GM23338 (cell line): ENCODE results near the gene PPP2R2B. TPM values are rescaled to one million over a fixed set of nuclear protein-coding genes. Genes with fewer than 3 reads are reported as not detected.

Source experiments
- ATAC-seq: fragments of 200-7000 bp; cut with Tn5 transposase; 3 replicates; pipeline ENCODE4 v1.9.1; 2020
- DNase-seq: peaks from one replicate; pipeline ENCODE4 v3.0.0-alpha.2; 2015; ENCODE audit warnings: low spot score
- H2AFZ ChIP-seq: fragments of 200-600 bp; sonication (generic); 2 replicates; pipeline ENCODE4 v1.8.0; 2016; ENCODE audit warnings: antibody characterized with exemption, mild to moderate bottlenecking, moderate library complexity
- H3F3A ChIP-seq: fragments of 200-600 bp; sonication (generic); replicated peaks from 2 replicates; pipeline ENCODE4 v1.8.0; 2017; ENCODE audit warnings: antibody characterized with exemption, mixed run types, low read depth
- H3K27ac ChIP-seq: fragments of 200-600 bp; sonication (generic); 2 replicates; pipeline ENCODE4 v1.6.1; 2016; ENCODE audit warnings: low read depth
- H3K27me3 ChIP-seq: fragments of 200-600 bp; sonication (generic); 2 replicates; pipeline ENCODE4 v1.8.0; 2016; ENCODE audit warnings: mild to moderate bottlenecking, mixed run types, moderate library complexity; ENCODE audit not compliant: insufficient read depth
- H3K36me3 ChIP-seq: fragments of 200-600 bp; sonication (generic); 2 replicates; pipeline ENCODE4 v1.8.0; 2016; ENCODE audit warnings: mild to moderate bottlenecking; ENCODE audit not compliant: insufficient read depth
- H3K4me1 ChIP-seq: fragments of 200-600 bp; sonication (generic); 2 replicates; pipeline ENCODE4 v1.8.0; 2016; ENCODE audit warnings: mild to moderate bottlenecking, moderate library complexity; ENCODE audit not compliant: insufficient read depth
- H3K4me2 ChIP-seq: fragments of 200-600 bp; sonication (generic); 2 replicates; pipeline ENCODE4 v1.7.1; 2017; ENCODE audit warnings: mixed run types
- H3K4me3 ChIP-seq: fragments of 200-600 bp; sonication (generic); 2 replicates; pipeline ENCODE4 v1.6.1; 2016; ENCODE audit warnings: mixed run types
- H3K79me2 ChIP-seq: fragments of 200-600 bp; sonication (generic); replicated peaks from 2 replicates; pipeline ENCODE4 v1.8.0; 2017; ENCODE audit warnings: mild to moderate bottlenecking; ENCODE audit not compliant: insufficient read depth
- H3K9me2 ChIP-seq: fragments of 200-600 bp; sonication (generic); 2 replicates; pipeline ENCODE4 v1.8.0; 2017; ENCODE audit not compliant: insufficient read depth
- H4K20me1 ChIP-seq: fragments of 200-600 bp; sonication (generic); replicated peaks from 2 replicates; pipeline ENCODE4 v1.8.0; 2017; ENCODE audit warnings: mild to moderate bottlenecking; ENCODE audit not compliant: insufficient read depth
- H3K27ac Mint-ChIP-seq: 2 replicates; pipeline ENCODE4 v1.8.0; 2020; ENCODE audit warnings: inconsistent platforms, mild to moderate bottlenecking, moderate library complexity, mixed read lengths
- H3K27me3 Mint-ChIP-seq: 3 replicates; pipeline ENCODE4 v1.8.0; 2022; ENCODE audit warnings: low read depth, mild to moderate bottlenecking, moderate library complexity, mixed read lengths, inconsistent platforms; ENCODE audit not compliant: insufficient read depth, poor library complexity
- H3K36me3 Mint-ChIP-seq: 3 replicates; pipeline ENCODE4 v1.8.0; 2021; ENCODE audit warnings: low read depth, mild to moderate bottlenecking, inconsistent platforms, moderate library complexity, mixed read lengths
- H3K4me1 Mint-ChIP-seq: 3 replicates; pipeline ENCODE4 v1.8.0; 2020; ENCODE audit warnings: mild to moderate bottlenecking, inconsistent platforms, mixed read lengths
- H3K4me3 Mint-ChIP-seq: 3 replicates; pipeline ENCODE4 v1.8.0; 2021; ENCODE audit warnings: moderate library complexity, mild to moderate bottlenecking, inconsistent platforms, mixed read lengths
- H3K9me3 Mint-ChIP-seq: 3 replicates; pipeline ENCODE4 v1.8.0; 2020; ENCODE audit warnings: moderate library complexity, mild to moderate bottlenecking, inconsistent platforms, mixed read lengths
- CTCF ChIP-seq, 2 experiments: fragments of 200-600 bp in 1 of 2; sonication (generic) in 1 of 2; conservative IDR thresholded peaks; 2 replicates each; pipeline versions ENCODE4 v1.5.1 to v1.6.1; 2016 to 2017; ENCODE audit warnings: antibody characterized with exemption in 2 of 2, low read depth in 2 of 2, mild to moderate bottlenecking in 2 of 2, moderate library complexity in 1 of 2
- ETS1 ChIP-seq: IDR thresholded peaks from 2 replicates; pipeline ENCODE4 v1.6.1; 2016; ENCODE audit warnings: antibody characterized with exemption
- NANOG ChIP-seq: IDR thresholded peaks from 2 replicates; pipeline ENCODE4 v1.6.1; 2016; ENCODE audit warnings: antibody characterized with exemption, borderline replicate concordance
- POLR2AphosphoS5 ChIP-seq: IDR thresholded peaks from 2 replicates; pipeline ENCODE4 v1.6.1; 2016; ENCODE audit warnings: antibody characterized with exemption, low read depth
- STAT1 ChIP-seq: IDR thresholded peaks from one replicate; pipeline ENCODE4 v1.6.1; 2016; ENCODE audit warnings: antibody characterized with exemption; ENCODE audit not compliant: unreplicated experiment
- ZNF114 ChIP-seq: fragments of 250-450 bp; sonication (Bioruptor Pico); IDR thresholded peaks from 2 replicates; pipeline ENCODE4 v1.5.0; 2020; ENCODE audit warnings: mild to moderate bottlenecking, moderate library complexity
- ZNF462 ChIP-seq: fragments of 250-450 bp; sonication (Bioruptor Pico); IDR thresholded peaks from 2 replicates; pipeline ENCODE4 v1.5.0; 2020; ENCODE audit warnings: mild to moderate bottlenecking, moderate library complexity
- polyA plus RNA-seq: library from polyadenylated mRNA; unstranded; fragments of >200 nt; fragmentation: Nextera tagmentation; extraction: Ambion mirVana; gene quantifications from 2 replicates; pipeline ENCODE4 v1.2.1, GENCODE V29; 2016
- total RNA-seq: library from RNA; depleted of rRNA; stranded (reverse); fragments of >200 nt; shearing (Covaris generic); gene quantifications from 2 replicates; pipeline ENCODE4 v1.2.3, GENCODE V29; 2014

PPP2R2B gene
- total and polyA plus RNA-seq, 2 experiments from 2014 or later, result 21.3 to 33.9 TPM

DNA sequence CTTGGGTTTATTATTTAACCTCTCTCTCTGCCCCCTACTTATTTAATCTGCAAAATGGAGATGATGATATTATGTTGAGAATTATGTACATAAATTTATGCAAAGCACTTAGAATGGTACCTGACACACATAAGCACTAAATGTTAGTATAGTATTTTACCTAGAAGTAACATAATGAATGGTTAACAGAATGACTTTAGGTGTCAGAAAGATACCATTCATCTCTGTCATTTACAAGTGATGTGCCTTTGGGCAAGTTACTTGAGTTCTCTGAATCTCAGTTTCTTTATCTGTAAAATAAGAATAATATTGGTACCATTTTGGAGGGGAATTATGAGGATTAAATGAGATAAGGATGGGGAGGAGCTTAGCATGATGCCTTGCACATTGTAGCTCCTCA lies 159.4 kb downstream of the PPP2R2B start (continued):
- TF ChIP-seq ZNF462, result no peak
- no peak for TF ChIP-seq ETS1
- TF ChIP-seq STAT1, result no peak

- ATAC-seq, result no peak
- no peak overlapping the region for H3K4me3 Mint-ChIP-seq
- H3K4me1 Mint-ChIP-seq, result no peaks in the 10 kb centered on the region
- TF ChIP-seq STAT1 (no peak), ZNF114 (CRISPR knock-in tag) (no peak), POLR2AphosphoS5 (no peak), NANOG (no peak), ZNF462 (no peak), CTCF (conservative IDR thresholded peaks at IDR 0.05; ENCODE audit: low read depth in 2 of 2) (no peak)
These were observed 159.9 kb downstream of the PPP2R2B start for GRCh38 chr5:146718609-146719008.

More at GRCh38 chr5:146718609-146719008, 159.9 kb downstream of the PPP2R2B start:
- Histone ChIP-seq H3K79me2 (no peaks in the 10 kb centered on the region), H3K36me3 (no peaks in the 10 kb centered on the region), H3K4me2 (no peak overlapping the region), H3K4me3 (no peak overlapping the region), H3K9me2 (no peaks in the 10 kb centered on the region; the same call in 1 of the 2 replicates), H4K20me1 (no peaks in the 10 kb centered on the region), H3K27me3 (no peaks in the 10 kb centered on the region), H2AFZ (no peak overlapping the region), H3K4me1 (no peaks in the 10 kb centered on the region), H3K27ac (no peak overlapping the region), H3F3A (no peaks in the 10 kb centered on the region)
- DNase-seq, result no peak
- Mint-ChIP-seq H3K27ac (no peak overlapping the region), H3K9me3 (no peaks in the 10 kb centered on the region), H3K36me3 (no peaks in the 10 kb centered on the region), H3K27me3 (no peaks in the 10 kb centered on the region)
